Nephron progenitor cell (in vitro differentiated cells): Measurements from ENCODE around the gene LMBR1.
A peak's percentile ranks its signal among the peaks of the same experiment; 100 is the strongest.

Experiments
- DNase-seq: peaks from one replicate; pipeline ENCODE4 v3.0.0; 2021
- H3K27ac Mint-ChIP-seq: 2 replicates; pipeline ENCODE4 v1.8.0; 2021; ENCODE audit warnings: mild to moderate bottlenecking, moderate library complexity, mixed read lengths
- H3K27me3 Mint-ChIP-seq: 2 replicates; pipeline ENCODE4 v1.8.0; 2021; ENCODE audit warnings: mild to moderate bottlenecking, low read depth, mixed read lengths; ENCODE audit not compliant: poor library complexity
- H3K36me3 Mint-ChIP-seq: 2 replicates; pipeline ENCODE4 v1.8.0; 2021; ENCODE audit warnings: low read depth, mixed read lengths
- H3K4me1 Mint-ChIP-seq: 2 replicates; pipeline ENCODE4 v1.8.0; 2021; ENCODE audit warnings: mixed read lengths
- H3K4me3 Mint-ChIP-seq: 2 replicates; pipeline ENCODE4 v1.8.0; 2021; ENCODE audit warnings: mild to moderate bottlenecking, moderate library complexity, mixed read lengths
- H3K9me3 Mint-ChIP-seq: 2 replicates; pipeline ENCODE4 v1.8.0; 2021; ENCODE audit warnings: mild to moderate bottlenecking, moderate library complexity, mixed read lengths
- CTCF ChIP-seq: fragments of 200-600 bp; sonication (generic); IDR thresholded peaks from 2 replicates; pipeline ENCODE4 v1.5.0; 2021; ENCODE audit warnings: antibody characterized with exemption

LMBR1 gene

GRCh38 chr7:156684661-156685060 is 208.3 kb downstream of the LMBR1 start:
- H3K27me3 Mint-ChIP-seq: peaks cover 4% of the 10 kb centered on the region
- TF ChIP-seq CTCF: no peak
- DNase-seq: no peak
- H3K4me3 Mint-ChIP-seq: no peak overlapping the region
- H3K9me3 Mint-ChIP-seq: no peaks in the 10 kb centered on the region
- H3K27ac Mint-ChIP-seq: peak overlapping the region; percentile 26
- peaks cover 12% of the 10 kb centered on the region for H3K4me1 Mint-ChIP-seq
- peaks cover 8% of the 10 kb centered on the region for H3K36me3 Mint-ChIP-seq

GRCh38 chr7:156684251-156684650 is 208.7 kb downstream of the LMBR1 start:
- Mint-ChIP-seq H3K36me3 (peaks cover 10% of the 10 kb centered on the region), H3K27ac (peak overlapping the region; percentile 26), H3K9me3 (no peaks in the 10 kb centered on the region), H3K4me1 (peaks cover 12% of the 10 kb centered on the region), H3K27me3 (peaks cover 4% of the 10 kb centered on the region), H3K4me3 (no peak overlapping the region)
- no peak for DNase-seq
- TF ChIP-seq CTCF: no peak

- Mint-ChIP-seq H3K4me3 (no peak overlapping the region), H3K27ac (no peak overlapping the region), H3K9me3 (no peaks in the 10 kb centered on the region), H3K36me3 (peaks cover 22% of the 10 kb centered on the region), H3K27me3 (peaks cover under 1% of the 10 kb centered on the region), H3K4me1 (peaks cover 12% of the 10 kb centered on the region)
- no peak for DNase-seq
- no peak for TF ChIP-seq CTCF
Observed at GRCh38 chr7:156682928-156683327, 210.1 kb downstream of the LMBR1 start.

GRCh38 chr7:156680281-156680680 is 212.7 kb downstream of the LMBR1 start:
- Mint-ChIP-seq H3K36me3 (peaks cover 40% of the 10 kb centered on the region), H3K27ac (no peak overlapping the region), H3K27me3 (no peaks in the 10 kb centered on the region), H3K4me3 (no peak overlapping the region), H3K4me1 (peaks cover 18% of the 10 kb centered on the region), H3K9me3 (no peaks in the 10 kb centered on the region)
- no peak for TF ChIP-seq CTCF
- DNase-seq: no peak

- Mint-ChIP-seq H3K4me3 (no peak overlapping the region), H3K27me3 (no peaks in the 10 kb centered on the region), H3K36me3 (peaks cover 47% of the 10 kb centered on the region), H3K9me3 (no peaks in the 10 kb centered on the region), H3K27ac (peak overlapping the region; percentile 44), H3K4me1 (peaks cover 12% of the 10 kb centered on the region)
- DNase-seq: no peak
- no peak for TF ChIP-seq CTCF
Observed at GRCh38 chr7:156677374-156678054, 215.5 kb downstream of the LMBR1 start.

- no peak for TF ChIP-seq CTCF
- no peak overlapping the region for H3K27ac Mint-ChIP-seq
- H3K36me3 Mint-ChIP-seq: peaks cover 39% of the 10 kb centered on the region
- H3K9me3 Mint-ChIP-seq: no peaks in the 10 kb centered on the region
- no peaks in the 10 kb centered on the region for H3K27me3 Mint-ChIP-seq
- no peak for DNase-seq
- H3K4me3 Mint-ChIP-seq: no peak overlapping the region
- peaks cover 12% of the 10 kb centered on the region for H3K4me1 Mint-ChIP-seq
Observed at GRCh38 chr7:156676263-156676662, 216.7 kb downstream of the LMBR1 start.
